LNCaP clone FGC (cell line): ENCODE measurements around the gene UNC5C.
A peak's percentile ranks its signal among the peaks of the same experiment; 100 is the strongest.

Source experiments
- DNase-seq: peaks from one replicate; pipeline ENCODE4 v3.0.0-alpha.2; 2011; ENCODE audit warnings: low read depth
- H3K4me3 ChIP-seq: 2 replicates; pipeline ENCODE4 v1.5.1; 2011; ENCODE audit warnings: mild to moderate bottlenecking, low read depth, low read length, control low read depth
- CTCF ChIP-seq: IDR thresholded peaks from 2 replicates; pipeline ENCODE4 v1.5.1; 2012; ENCODE audit warnings: mild to moderate bottlenecking; ENCODE audit not compliant: control insufficient read depth, insufficient read depth; ENCODE audit errors: extremely low read depth

The UNC5C gene

GRCh38 chr4:95295157-95295556 lies 253.6 kb downstream of the UNC5C start:
- no peak overlapping the region for H3K4me3 ChIP-seq
- no peak for TF ChIP-seq CTCF
- DNase-seq, result no peak

- H3K4me3 ChIP-seq, result no peak overlapping the region
- DNase-seq, result no peak
- no peak for TF ChIP-seq CTCF
These were observed 254.5 kb downstream of the UNC5C start for GRCh38 chr4:95294321-95294720.

- no peak overlapping the region for H3K4me3 ChIP-seq
- no peak for TF ChIP-seq CTCF
- peak; percentile 30 for DNase-seq
These were observed 255.8 kb downstream of the UNC5C start for GRCh38 chr4:95293014-95293413.

GRCh38 chr4:95290702-95291101 lies 258.1 kb downstream of the UNC5C start:
- DNase-seq, result no peak
- TF ChIP-seq CTCF, result no peak
- no peak overlapping the region for H3K4me3 ChIP-seq

- no peak overlapping the region for H3K4me3 ChIP-seq
- no peak for DNase-seq
- no peak for TF ChIP-seq CTCF
These were observed 259.6 kb downstream of the UNC5C start for GRCh38 chr4:95289028-95289634.

- TF ChIP-seq CTCF, result no peak
- no peak overlapping the region for H3K4me3 ChIP-seq
- DNase-seq, result no peak
These were observed 260.2 kb downstream of the UNC5C start for GRCh38 chr4:95288552-95288951.

GRCh38 chr4:95285797-95286196 lies 263.0 kb downstream of the UNC5C start:
- DNase-seq, result no peak
- no peak for TF ChIP-seq CTCF
- H3K4me3 ChIP-seq, result no peak overlapping the region
